Astrocyte (in vitro differentiated cells and primary cell): Measurements from ENCODE around the gene DUSP2.

Source experiments
- EZH2 ChIP-seq: IDR thresholded peaks from 2 replicates; pipeline ENCODE4 v1.6.1; 2012; ENCODE audit warnings: mild to moderate bottlenecking, low read length, inconsistent platforms; ENCODE audit not compliant: insufficient read depth
- TF ChIP-seq, protein P1 (sequence below): IDR thresholded peaks from 2 replicates; pipeline ENCODE4 v1.5.1; 2011; ENCODE audit warnings: low read depth, mild to moderate bottlenecking, inconsistent platforms, low read length, moderate library complexity; ENCODE audit not compliant: insufficient read depth

GRCh38 chr2:96159084-96159830 is 14.0 kb upstream of the DUSP2 start:
- TF ChIP-seq, protein P1, sequence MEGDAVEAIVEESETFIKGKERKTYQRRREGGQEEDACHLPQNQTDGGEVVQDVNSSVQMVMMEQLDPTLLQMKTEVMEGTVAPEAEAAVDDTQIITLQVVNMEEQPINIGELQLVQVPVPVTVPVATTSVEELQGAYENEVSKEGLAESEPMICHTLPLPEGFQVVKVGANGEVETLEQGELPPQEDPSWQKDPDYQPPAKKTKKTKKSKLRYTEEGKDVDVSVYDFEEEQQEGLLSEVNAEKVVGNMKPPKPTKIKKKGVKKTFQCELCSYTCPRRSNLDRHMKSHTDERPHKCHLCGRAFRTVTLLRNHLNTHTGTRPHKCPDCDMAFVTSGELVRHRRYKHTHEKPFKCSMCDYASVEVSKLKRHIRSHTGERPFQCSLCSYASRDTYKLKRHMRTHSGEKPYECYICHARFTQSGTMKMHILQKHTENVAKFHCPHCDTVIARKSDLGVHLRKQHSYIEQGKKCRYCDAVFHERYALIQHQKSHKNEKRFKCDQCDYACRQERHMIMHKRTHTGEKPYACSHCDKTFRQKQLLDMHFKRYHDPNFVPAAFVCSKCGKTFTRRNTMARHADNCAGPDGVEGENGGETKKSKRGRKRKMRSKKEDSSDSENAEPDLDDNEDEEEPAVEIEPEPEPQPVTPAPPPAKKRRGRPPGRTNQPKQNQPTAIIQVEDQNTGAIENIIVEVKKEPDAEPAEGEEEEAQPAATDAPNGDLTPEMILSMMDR, result no peak
- TF ChIP-seq EZH2, result no peak
